Keratinocyte (primary cell): ENCODE data around the gene SELENON. TPM values are rescaled to one million over a fixed set of nuclear protein-coding genes. Genes with fewer than 3 reads are reported as not detected.

ENCODE experiments used
- DNase-seq: peaks from one replicate; pipeline ENCODE4 v3.0.0-alpha.2; 2011; ENCODE audit warnings: low read depth, missing footprints, low spot score
- FAIRE-seq: peaks from 2 replicates; lab custom pipeline; 2011; peaks lifted over from hg19 to GRCh38; lab: Jason Lieb, UNC
- H2AFZ ChIP-seq: 2 replicates; pipeline ENCODE4 v1.6.0; 2012; ENCODE audit warnings: low read length, control low read depth, inconsistent platforms; ENCODE audit not compliant: control insufficient read depth
- H3K27ac ChIP-seq: 2 replicates; pipeline ENCODE4 v1.5.1; 2011; ENCODE audit warnings: low read length; ENCODE audit not compliant: control insufficient read depth, insufficient read depth
- H3K27me3 ChIP-seq: 3 replicates; pipeline ENCODE4 v1.6.0; 2011; ENCODE audit warnings: low read length; ENCODE audit not compliant: control insufficient read depth, insufficient read depth; ENCODE audit errors: extremely low read depth
- H3K36me3 ChIP-seq, 2 experiments: 2 replicates in 1 of 2; 3 replicates in 1 of 2; pipeline ENCODE4 v1.5.1; 2011; ENCODE audit warnings: low read length in 2 of 2, mild to moderate bottlenecking in 1 of 2; ENCODE audit not compliant: control insufficient read depth in 2 of 2, insufficient read depth in 2 of 2; ENCODE audit errors: extremely low read depth in 1 of 2
- H3K4me1 ChIP-seq: 3 replicates; pipeline ENCODE4 v1.5.1; 2011; ENCODE audit warnings: low read length; ENCODE audit not compliant: control insufficient read depth, insufficient read depth; ENCODE audit errors: extremely low read depth
- H3K4me2 ChIP-seq: 3 replicates; pipeline ENCODE4 v1.6.0; 2011; ENCODE audit warnings: low read depth, low read length; ENCODE audit not compliant: control insufficient read depth, insufficient read depth; ENCODE audit errors: extremely low read depth
- H3K4me3 ChIP-seq, 3 experiments: fragments of 200-600 bp in 1 of 3; sonication (generic) in 1 of 3; 2 replicates in 2 of 3; 3 replicates in 1 of 3; pipeline ENCODE4 v1.5.1; 2011 to 2016; ENCODE audit warnings: low read length in 3 of 3, mild to moderate bottlenecking in 3 of 3, control low read depth in 2 of 3, inconsistent platforms in 1 of 3, low read depth in 1 of 3, mixed read lengths in 1 of 3, mixed run types in 1 of 3, moderate library complexity in 1 of 3; ENCODE audit not compliant: control insufficient read depth in 2 of 3, insufficient read depth in 2 of 3; ENCODE audit errors: extremely low read depth in 1 of 3
- H3K79me2 ChIP-seq: 2 replicates; pipeline ENCODE4 v1.6.0; 2012; ENCODE audit warnings: low read length; ENCODE audit not compliant: control insufficient read depth, insufficient read depth
- H3K9ac ChIP-seq: 3 replicates; pipeline ENCODE4 v1.6.0; 2011; ENCODE audit warnings: low read length; ENCODE audit not compliant: control insufficient read depth, insufficient read depth; ENCODE audit errors: extremely low read depth
- H3K9me1 ChIP-seq: 3 replicates; pipeline ENCODE4 v1.6.0; 2011; ENCODE audit warnings: low read length; ENCODE audit not compliant: control insufficient read depth, insufficient read depth; ENCODE audit errors: extremely low read depth
- H3K9me3 ChIP-seq: 2 replicates; pipeline ENCODE4 v1.5.1; 2012; ENCODE audit warnings: low read depth, low read length; ENCODE audit not compliant: control insufficient read depth
- H4K20me1 ChIP-seq: 3 replicates; pipeline ENCODE4 v1.6.0; 2011; ENCODE audit warnings: low read length; ENCODE audit not compliant: control insufficient read depth, insufficient read depth; ENCODE audit errors: extremely low read depth
- EZH2 ChIP-seq: IDR thresholded peaks from one replicate; pipeline ENCODE4 v1.6.1; 2012; ENCODE audit warnings: inconsistent platforms, mild to moderate bottlenecking, low read length, moderate library complexity
- dilution Hi-C: fragments of 300-500 bp; cut with MboI; formaldehyde crosslinking; loops from one replicate; pipeline ENCODE4 v1.7.0; 2020; ENCODE audit warnings: low sequenced_read_pairs; ENCODE audit not compliant: extremely low pct_ligation_motif_present
- polyA plus RNA-seq, 5 experiments: library from polyadenylated mRNA; depleted of rRNA in 3 of 5; stranded (reverse) in 3 of 5; stranded (forward) in 1 of 5; unstranded in 1 of 5; fragments of >200 nt; gene quantifications; 1 replicate in 1 of 5; 2 replicates in 3 of 5; 3 replicates in 1 of 5; pipeline versions ENCODE4 v1.2.1 to v1.2.3, GENCODE V29; 2011 to 2012; ENCODE audit warnings: missing spikeins in 2 of 5, low read depth in 1 of 5, low replicate concordance in 1 of 5
- TF ChIP-seq, protein P1 (sequence below), 3 experiments: IDR thresholded peaks in 1 of 3; conservative IDR thresholded peaks in 1 of 3; optimal IDR thresholded peaks in 1 of 3; 2 replicates in 2 of 3; 3 replicates in 1 of 3; pipeline versions ENCODE3 to v1.5.1; 2011; ENCODE audit warnings: low read length in 3 of 3, mild to moderate bottlenecking in 3 of 3, moderate library complexity in 2 of 3, control low read depth in 1 of 3, inconsistent platforms in 1 of 3; ENCODE audit not compliant: insufficient read depth in 2 of 3; ENCODE audit errors: extremely low read depth in 1 of 3

The SELENON gene
- polyA plus RNA-seq, 1 donor (not counting 4 experiments of a cell fraction or from before 2014, with no cell fraction given), result 15.4 TPM

DNA sequence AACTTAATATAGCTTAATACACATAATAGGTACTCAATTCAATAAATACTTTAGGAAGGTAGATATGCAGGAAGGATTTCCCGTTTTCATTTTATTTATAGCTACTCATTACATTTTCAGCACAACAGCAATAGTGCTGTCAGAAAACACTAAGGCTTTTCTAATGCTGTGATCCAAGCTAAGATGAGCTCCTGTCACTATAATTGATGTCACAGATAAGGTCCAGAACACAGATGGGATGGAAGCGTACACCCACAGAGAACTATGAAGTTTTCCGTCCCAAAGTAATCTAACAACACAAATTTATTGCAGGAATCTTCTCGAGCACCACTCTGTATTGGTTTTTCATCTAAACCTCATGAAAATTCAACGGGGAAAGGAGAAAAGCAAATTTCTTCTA lies 45.7 kb downstream of the SELENON start:
- no peak overlapping the region for H3K9ac ChIP-seq
- DNase-seq (no peak), FAIRE-seq (no peak)
- dilution Hi-C loops, result no loop called here
- no peaks in the 10 kb centered on the region for H3K36me3 ChIP-seq
- H3K9me3 ChIP-seq, result no peaks in the 10 kb centered on the region
- no peaks in the 10 kb centered on the region for H3K9me1 ChIP-seq
- no peak overlapping the region for H3K4me3 ChIP-seq
- peaks cover 2% of the 10 kb centered on the region for H4K20me1 ChIP-seq
- H2AFZ ChIP-seq, result no peak overlapping the region
- TF ChIP-seq, protein P1, sequence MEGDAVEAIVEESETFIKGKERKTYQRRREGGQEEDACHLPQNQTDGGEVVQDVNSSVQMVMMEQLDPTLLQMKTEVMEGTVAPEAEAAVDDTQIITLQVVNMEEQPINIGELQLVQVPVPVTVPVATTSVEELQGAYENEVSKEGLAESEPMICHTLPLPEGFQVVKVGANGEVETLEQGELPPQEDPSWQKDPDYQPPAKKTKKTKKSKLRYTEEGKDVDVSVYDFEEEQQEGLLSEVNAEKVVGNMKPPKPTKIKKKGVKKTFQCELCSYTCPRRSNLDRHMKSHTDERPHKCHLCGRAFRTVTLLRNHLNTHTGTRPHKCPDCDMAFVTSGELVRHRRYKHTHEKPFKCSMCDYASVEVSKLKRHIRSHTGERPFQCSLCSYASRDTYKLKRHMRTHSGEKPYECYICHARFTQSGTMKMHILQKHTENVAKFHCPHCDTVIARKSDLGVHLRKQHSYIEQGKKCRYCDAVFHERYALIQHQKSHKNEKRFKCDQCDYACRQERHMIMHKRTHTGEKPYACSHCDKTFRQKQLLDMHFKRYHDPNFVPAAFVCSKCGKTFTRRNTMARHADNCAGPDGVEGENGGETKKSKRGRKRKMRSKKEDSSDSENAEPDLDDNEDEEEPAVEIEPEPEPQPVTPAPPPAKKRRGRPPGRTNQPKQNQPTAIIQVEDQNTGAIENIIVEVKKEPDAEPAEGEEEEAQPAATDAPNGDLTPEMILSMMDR (optimal IDR thresholded peaks at IDR 0.05 in 1 of 3, IDR thresholded peaks at IDR 0.05 in 1 of 3, conservative IDR thresholded peaks at IDR 0.05 in 1 of 3; ENCODE audit: extremely low read depth in 1 of 3, insufficient read depth in 2 of 3, low read length in 3 of 3), result no peak
- no peak for TF ChIP-seq EZH2
- H3K27ac ChIP-seq, result no peak overlapping the region
- H3K4me1 ChIP-seq, result peaks cover 3% of the 10 kb centered on the region
- H3K4me2 ChIP-seq, result no peak overlapping the region
- peaks cover 62% of the 10 kb centered on the region for H3K79me2 ChIP-seq
- no peaks in the 10 kb centered on the region for H3K27me3 ChIP-seq

DNA sequence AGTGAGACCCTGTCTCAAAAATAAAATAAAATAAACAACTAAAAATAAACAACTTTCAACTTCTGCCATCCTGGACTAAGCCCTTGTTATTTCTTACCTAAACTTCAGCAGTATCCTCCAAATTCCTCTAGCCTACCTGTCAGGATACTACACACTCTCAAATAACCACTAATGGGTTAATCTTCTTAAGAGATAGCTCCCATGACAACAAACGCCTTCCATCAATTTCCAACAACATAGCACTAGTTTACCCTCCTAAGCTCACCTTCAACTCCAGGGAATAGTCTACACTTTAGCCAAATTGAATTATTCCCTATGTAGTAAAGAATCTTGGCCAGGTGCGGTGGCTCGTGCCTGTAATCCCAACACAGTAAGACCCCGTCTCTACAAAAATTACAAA lies 47.9 kb downstream of the SELENON start:
- TF ChIP-seq, protein P1 (optimal IDR thresholded peaks at IDR 0.05 in 1 of 3, IDR thresholded peaks at IDR 0.05 in 1 of 3, conservative IDR thresholded peaks at IDR 0.05 in 1 of 3; ENCODE audit: extremely low read depth in 1 of 3, insufficient read depth in 2 of 3, low read length in 3 of 3), result no peak
- no peak for TF ChIP-seq EZH2
- dilution Hi-C loops, result no loop called here
- H3K27ac ChIP-seq, result no peak overlapping the region
- H4K20me1 ChIP-seq, result peaks cover 2% of the 10 kb centered on the region
- no peak overlapping the region for H3K9ac ChIP-seq
- H3K4me2 ChIP-seq, result no peak overlapping the region
- no peak overlapping the region for H2AFZ ChIP-seq
- H3K4me3 ChIP-seq, result no peak overlapping the region
- H3K36me3 ChIP-seq, result no peaks in the 10 kb centered on the region
- no peaks in the 10 kb centered on the region for H3K27me3 ChIP-seq
- H3K79me2 ChIP-seq, result peaks cover 62% of the 10 kb centered on the region
- FAIRE-seq, result no peak
- peaks cover 3% of the 10 kb centered on the region for H3K4me1 ChIP-seq
- no peaks in the 10 kb centered on the region for H3K9me1 ChIP-seq
- no peaks in the 10 kb centered on the region for H3K9me3 ChIP-seq
- no peak for DNase-seq
